ENCODE measurements around the gene TOR1A. TPM values are rescaled to one million over a fixed set of nuclear protein-coding genes. Genes with fewer than 3 reads are reported as not detected.
A peak's percentile ranks its signal among the peaks of the same experiment; 100 is the strongest.

TOR1A gene
- total RNA-seq, 1 experiment from 2014 or later: 29.8 TPM

GRCh38 chr9:129803676-129804060, 20.3 kb downstream of the TOR1A start:
- Histone ChIP-seq H2AFZ (ENCODE audit: low read length) (peak overlapping the region; percentile 91), H3K27ac (ENCODE audit: low read length) (no peak overlapping the region), H3K9me2 (replicated peaks; ENCODE audit: low read length) (no peaks in the 10 kb centered on the region), H3K36me3 (ENCODE audit: low read depth, low read length) (no peaks in the 10 kb centered on the region), H3F3A (ENCODE audit: low read length, unreplicated experiment) (no peaks in the 10 kb centered on the region), H3K79me2 (ENCODE audit: low read length) (peaks cover 9% of the 10 kb centered on the region), H3K4me3 (ENCODE audit: low read length) (peak overlapping the region; percentile 91), H4K20me1 (ENCODE audit: low read length) (no peaks in the 10 kb centered on the region), H3K4me1 (ENCODE audit: insufficient read depth, low read length) (peaks cover 5% of the 10 kb centered on the region; the same call in 1 of the 2 replicates), H3K9ac (ENCODE audit: low read length) (peak overlapping the region; percentile 69), H3K4me2 (ENCODE audit: low read length) (peak overlapping the region; percentile 100), H3K9me3 (ENCODE audit: low read length) (no peaks in the 10 kb centered on the region), H3K27me3 (ENCODE audit: low read length) (no peaks in the 10 kb centered on the region)
- no peak for DNase-seq
- ATAC-seq: peak; percentile 34
- CTCF ChIA-PET: no interaction called here
- POLR2A ChIA-PET (ENCODE audit: unreplicated experiment): interaction anchor here (0.5 kb wide), 2 partner anchors 225 to 614 kb away, joined by 3 to 4 read pairs; no protein-coding TSS in a partner anchor
- intact Hi-C loops (cut with micrococcal nuclease): no loop called here
- BruUV-seq (replicated peaks): no TSS peak
- TF ChIP-seq CTCF (conservative IDR thresholded peaks at IDR 0.05; ENCODE audit: low read depth, low read length) (no peak), EZH2phosphoT487 (IDR thresholded peaks at IDR 0.05; ENCODE audit: borderline replicate concordance, low read length) (no peak), EZH2 (IDR thresholded peaks at IDR 0.05; ENCODE audit: low read length, unreplicated experiment) (no peak)

GRCh38 chr9:129802833-129803675, 20.9 kb downstream of the TOR1A start, which contains the start of gene TOR1B:
TOR1B (plus strand) TSS chr9:129803184; CDS start chr9:129803213, 29 bp downstream.
- no peak within 1 kb of the TSS for H3K27ac ChIP-seq (ENCODE audit: low read length)
- H3K9ac ChIP-seq (ENCODE audit: low read length): peak within 1 kb of the TSS; percentile 69
- peak; percentile 83 for DNase-seq
- H3F3A ChIP-seq (ENCODE audit: low read length, unreplicated experiment): no peaks in the 10 kb centered on the region
- intact Hi-C loops (cut with micrococcal nuclease): no loop called here
- H4K20me1 ChIP-seq (ENCODE audit: low read length): no peaks in the 10 kb centered on the region
- no peaks in the 10 kb centered on the region for H3K36me3 ChIP-seq (ENCODE audit: low read depth, low read length)
- peak; percentile 93 for ATAC-seq
- H3K4me2 ChIP-seq (ENCODE audit: low read length): peak within 1 kb of the TSS; percentile 100
- no peaks in the 10 kb centered on the region for H3K9me2 ChIP-seq (replicated peaks; ENCODE audit: low read length)
- peaks cover 9% of the 10 kb centered on the region for H3K79me2 ChIP-seq (ENCODE audit: low read length)
- H3K9me3 ChIP-seq (ENCODE audit: low read length): no peaks in the 10 kb centered on the region
- H2AFZ ChIP-seq (ENCODE audit: low read length): peak within 1 kb of the TSS; percentile 91
- CTCF ChIA-PET: interaction anchor here (0.6 kb wide), 1 partner anchor 77 kb away, joined by 6 read pairs; no protein-coding TSS in a partner anchor
- no peaks in the 10 kb centered on the region for H3K27me3 ChIP-seq (ENCODE audit: low read length)
- peak within 1 kb of the TSS; percentile 91 for H3K4me3 ChIP-seq (ENCODE audit: low read length)
- BruUV-seq (replicated peaks): no TSS peak
- TF ChIP-seq EZH2phosphoT487 (IDR thresholded peaks at IDR 0.05; ENCODE audit: borderline replicate concordance, low read length) (no peak), CTCF (conservative IDR thresholded peaks at IDR 0.05; ENCODE audit: low read depth, low read length) (no peak), EZH2 (IDR thresholded peaks at IDR 0.05; ENCODE audit: low read length, unreplicated experiment) (no peak)
- POLR2A ChIA-PET (ENCODE audit: unreplicated experiment): interaction anchor here (0.5 kb wide), 2 partner anchors 225 to 614 kb away, joined by 3 to 4 read pairs; no protein-coding TSS in a partner anchor
- peaks cover 5% of the 10 kb centered on the region; the same call in 1 of the 2 replicates for H3K4me1 ChIP-seq (ENCODE audit: insufficient read depth, low read length)

- BruUV-seq (replicated peaks): no TSS peak
- H3K79me2 ChIP-seq (ENCODE audit: low read length): peaks cover 9% of the 10 kb centered on the region
- POLR2A ChIA-PET (ENCODE audit: unreplicated experiment): no interaction called here
- no peaks in the 10 kb centered on the region for H3K9me2 ChIP-seq (replicated peaks; ENCODE audit: low read length)
- TF ChIP-seq CTCF (conservative IDR thresholded peaks at IDR 0.05; ENCODE audit: low read depth, low read length) (no peak), EZH2phosphoT487 (IDR thresholded peaks at IDR 0.05; ENCODE audit: borderline replicate concordance, low read length) (no peak), EZH2 (IDR thresholded peaks at IDR 0.05; ENCODE audit: low read length, unreplicated experiment) (no peak)
- no peaks in the 10 kb centered on the region for H3K27me3 ChIP-seq (ENCODE audit: low read length)
- intact Hi-C loops (cut with micrococcal nuclease): no loop called here
- H2AFZ ChIP-seq (ENCODE audit: low read length): no peak overlapping the region
- no peaks in the 10 kb centered on the region for H4K20me1 ChIP-seq (ENCODE audit: low read length)
- ATAC-seq (no peak), DNase-seq (no peak)
- H3K4me1 ChIP-seq (ENCODE audit: insufficient read depth, low read length): peaks cover 5% of the 10 kb centered on the region; the same call in 1 of the 2 replicates
- CTCF ChIA-PET: no interaction called here
- no peaks in the 10 kb centered on the region for H3K9me3 ChIP-seq (ENCODE audit: low read length)
- H3K27ac ChIP-seq (ENCODE audit: low read length): no peak overlapping the region
- H3K36me3 ChIP-seq (ENCODE audit: low read depth, low read length): no peaks in the 10 kb centered on the region
- no peak overlapping the region for H3K9ac ChIP-seq (ENCODE audit: low read length)
- H3F3A ChIP-seq (ENCODE audit: low read length, unreplicated experiment): no peaks in the 10 kb centered on the region
- no peak overlapping the region for H3K4me2 ChIP-seq (ENCODE audit: low read length)
- H3K4me3 ChIP-seq (ENCODE audit: low read length): no peak overlapping the region
Measured at GRCh38 chr9:129801504-129801903, 22.4 kb downstream of the TOR1A start.

Measured in PC-3 (cell line).